CD4-positive, alpha-beta T cell treated with Interleukin-15 for 1 hour (primary cell): ENCODE measurements around the gene SCYGR4.
"Not testable (repeated sequence)": the region's sequence is repeated elsewhere in the genome, so short reads cannot be mapped to it uniquely, and the experiment has no call there.

ENCODE experiments used
- DNase-seq: peaks from one replicate; pipeline ENCODE4 v3.0.0-alpha.2; 2020

SCYGR4 gene

GRCh38 chr2:227614740-227615139 is 2.6 kb upstream of the SCYGR4 start, which contains the start of gene SCYGR3:
SCYGR3 (minus strand) TSS chr2:227614840; CDS start chr2:227614840, 0 bp downstream.
- no peak for DNase-seq

- DNase-seq, result no peak
These were observed 2.1 kb upstream of the SCYGR4 start for GRCh38 chr2:227615181-227615580.

GRCh38 chr2:227615906-227616305 is 1.4 kb upstream of the SCYGR4 start:
- DNase-seq, result no peak

GRCh38 chr2:227616631-227617030 is 667 bp upstream of the SCYGR4 start:
- no peak for DNase-seq

GRCh38 chr2:227623226-227623625 is 5.9 kb downstream of the SCYGR4 start:
- no peak for DNase-seq

- no peak for DNase-seq
These were observed 8.1 kb downstream of the SCYGR4 start for GRCh38 chr2:227625420-227625819.

GRCh38 chr2:227626580-227627151 is 9.4 kb downstream of the SCYGR4 start:
- DNase-seq, result no peak

GRCh38 chr2:227627769-227628168 is 10.5 kb downstream of the SCYGR4 start:
- no peak for DNase-seq

GRCh38 chr2:227629435-227629834 is 12.1 kb downstream of the SCYGR4 start:
- DNase-seq, result no peak

- no peak for DNase-seq
These were observed 13.0 kb downstream of the SCYGR4 start for GRCh38 chr2:227630322-227630721.

- DNase-seq, result no peak
These were observed 15.5 kb downstream of the SCYGR4 start for GRCh38 chr2:227632827-227633226.

- no peak for DNase-seq
These were observed 16.9 kb downstream of the SCYGR4 start for GRCh38 chr2:227634201-227634600.

GRCh38 chr2:227642656-227643055 is 25.4 kb downstream of the SCYGR4 start:
- DNase-seq, result no peak

GRCh38 chr2:227643990-227644551 is 26.8 kb downstream of the SCYGR4 start:
- no peak for DNase-seq

- DNase-seq, result no peak
These were observed 36.1 kb downstream of the SCYGR4 start for GRCh38 chr2:227653419-227653818.

GRCh38 chr2:227654426-227654825 is 37.1 kb downstream of the SCYGR4 start:
- no peak for DNase-seq

- DNase-seq, result no peak
These were observed 38.2 kb downstream of the SCYGR4 start for GRCh38 chr2:227655454-227655853.

- DNase-seq, result no peak
These were observed 40.0 kb downstream of the SCYGR4 start for GRCh38 chr2:227657199-227657845.

GRCh38 chr2:227661025-227661649 is 43.8 kb downstream of the SCYGR4 start:
- DNase-seq, result no peak

GRCh38 chr2:227661827-227662226 is 44.5 kb downstream of the SCYGR4 start:
- no peak for DNase-seq

- no peak for DNase-seq
These were observed 48.1 kb downstream of the SCYGR4 start for GRCh38 chr2:227665189-227665940.

GRCh38 chr2:227666631-227667170 is 49.4 kb downstream of the SCYGR4 start, which contains the start of gene SCYGR5:
SCYGR5 (plus strand) TSS chr2:227666804; CDS start chr2:227666804, 0 bp downstream.
- not testable (repeated sequence) for DNase-seq
